GM12878 (cell line): ENCODE results near the gene SIDT1. TPM values are rescaled to one million over a fixed set of nuclear protein-coding genes. Genes with fewer than 3 reads are reported as not detected.

Source experiments
- ATAC-seq: fragments of 200-7000 bp; cut with Tn5 transposase; 3 replicates; pipeline ENCODE4 v1.9.1; 2020; ENCODE audit warnings: mild to moderate bottlenecking, moderate library complexity
- BruUV-seq: library from RNA; stranded (reverse); fragments of 400-500 nt; replicated peaks from 2 replicates; lab custom pipeline; 2021; lab: Mats Ljungman, UMichigan
- CTCF ChIA-PET: fragments of 300-600 bp; sonication (Branson Sonifier 250); formaldehyde crosslinking; extraction: SDS; loops from one replicate; lab custom pipeline; 2021; ENCODE audit warnings: inconsistent platforms; lab: Yijun Ruan, JAX
- POLR2A ChIA-PET: fragments of 350-600 bp; formaldehyde crosslinking; extraction: SDS; loops from one replicate; lab custom pipeline; 2021; ENCODE audit warnings: inconsistent platforms; lab: Charles Lee
- RAD21 ChIA-PET: fragments of 300-600 bp; sonication (Branson Sonifier 250); formaldehyde crosslinking; loops from one replicate; lab custom pipeline; 2023; ENCODE audit warnings: antibody characterized with exemption; ENCODE audit not compliant: unreplicated experiment; lab: Charles Lee
- SMC1A ChIA-PET: fragments of 300-600 bp; sonication (Branson Sonifier 250); formaldehyde crosslinking; loops from one replicate; lab custom pipeline; 2023; ENCODE audit not compliant: unreplicated experiment, uncharacterized antibody; lab: Charles Lee
- DNase-seq: peaks from one replicate; pipeline ENCODE4 v3.0.0-alpha.2; 2011; ENCODE audit warnings: low read depth, low spot score
- FAIRE-seq: peaks from 3 replicates; lab custom pipeline; 2011; peaks lifted over from hg19 to GRCh38; lab: Jason Lieb, UNC
- H2AFZ ChIP-seq: 2 replicates; pipeline ENCODE4 v1.6.0; 2011; ENCODE audit warnings: low read depth, low read length, control low read depth; ENCODE audit not compliant: control insufficient read depth
- H3K27ac ChIP-seq: 2 replicates; pipeline ENCODE4 v1.5.1; 2011; ENCODE audit warnings: control low read depth; ENCODE audit not compliant: control insufficient read depth, insufficient read depth
- H3K27me3 ChIP-seq, 2 experiments: replicated peaks in 1 of 2; 2 replicates each; pipeline versions ENCODE4 v1.6.0 to v1.6.1; 2011; ENCODE audit warnings: low read length in 1 of 2; ENCODE audit not compliant: control insufficient read depth in 2 of 2, insufficient read depth in 2 of 2
- H3K36me3 ChIP-seq, 2 experiments: 2 replicates each; pipeline ENCODE4 v1.5.1; 2011; ENCODE audit warnings: low read length in 1 of 2; ENCODE audit not compliant: control insufficient read depth in 2 of 2, insufficient read depth in 2 of 2
- H3K4me1 ChIP-seq: 2 replicates; pipeline ENCODE4 v1.6.1; 2011; ENCODE audit warnings: mild to moderate bottlenecking, low read length, moderate library complexity, mixed read lengths; ENCODE audit not compliant: control insufficient read depth, insufficient read depth
- H3K4me2 ChIP-seq: 2 replicates; pipeline ENCODE4 v1.6.0; 2011; ENCODE audit warnings: control low read depth; ENCODE audit not compliant: control insufficient read depth, insufficient read depth
- H3K4me3 ChIP-seq: fragments of 200-600 bp; sonication (generic); 2 replicates; pipeline ENCODE4 v1.5.1; 2016
- H3K79me2 ChIP-seq: 2 replicates; pipeline ENCODE4 v1.6.0; 2011; ENCODE audit warnings: low read length; ENCODE audit not compliant: control insufficient read depth, insufficient read depth
- H3K9ac ChIP-seq: 2 replicates; pipeline ENCODE4 v1.8.0; 2011; ENCODE audit warnings: low read length, control low read depth, mixed read lengths; ENCODE audit not compliant: control insufficient read depth, insufficient read depth
- H3K9me3 ChIP-seq: replicated peaks from 3 replicates; pipeline ENCODE4 v1.5.1; 2011; ENCODE audit warnings: mild to moderate bottlenecking, low read length; ENCODE audit not compliant: control insufficient read depth, insufficient read depth
- H4K20me1 ChIP-seq: 2 replicates; pipeline ENCODE4 v1.6.0; 2011; ENCODE audit not compliant: control insufficient read depth, insufficient read depth
- WGBS: methylation state at CpG from one replicate; pipeline ENCODE4 v1.1.6; 2016; ENCODE audit warnings: low lambda C conversion rate; ENCODE audit not compliant: insufficient replicate concordance, insufficient coverage; ENCODE audit errors: missing lambda C conversion rate; 5-methylcytosine and 5-hydroxymethylcytosine counted together
- in situ Hi-C: fragments of 300-500 bp; cut with MboI; formaldehyde crosslinking; loops from 9 replicates; pipeline ENCODE4 v1.14.3; 2018; ENCODE audit warnings: mixed read lengths
- intact Hi-C: fragments of 100-400 bp; cut with micrococcal nuclease; formaldehyde crosslinking; loops from one replicate; pipeline ENCODE4 v1.14.2; 2022; ENCODE audit not compliant: unreplicated experiment
- polyA plus RNA-seq, 11 experiments: library from polyadenylated mRNA; depleted of rRNA in 4 of 11; unstranded in 6 of 11; stranded (reverse) in 5 of 11; fragments of >200 nt; fragmentation: Nextera tagmentation in 4 of 11; fragmentation: Illumina TruSeq in 1 of 11; extraction: Ambion mirVana in 4 of 11; extraction: Trizol in 1 of 11; gene quantifications; 1 replicate in 1 of 11; 2 replicates in 10 of 11; pipeline versions ENCODE4 v1.2.1 to v1.2.3, GENCODE V29; 2011 to 2016; ENCODE audit warnings: inconsistent platforms in 2 of 11, missing spikeins in 2 of 11, low read depth in 1 of 11
- total RNA-seq, 4 experiments: library from RNA; depleted of rRNA in 3 of 4; stranded (reverse); fragments of >200 nt in 3 of 4; fragmentation: Illumina TruSeq in 1 of 4; extraction: Trizol in 1 of 4; gene quantifications; 2 replicates each; pipeline versions ENCODE4 v1.2.1 to v1.2.3, GENCODE V29; 2013 to 2021
- TF ChIP-seq, protein P1 (sequence below): fragments of 450-650 bp; IDR thresholded peaks from 2 replicates; pipeline ENCODE4 v1.6.1; 2014; ENCODE audit warnings: mild to moderate bottlenecking
- TF ChIP-seq, protein P2 (sequence below): fragments of 450-650 bp; IDR thresholded peaks from 2 replicates; pipeline ENCODE4 v1.6.1; 2017; ENCODE audit warnings: mild to moderate bottlenecking, moderate library complexity
- TF ChIP-seq, protein P3 (sequence below): IDR thresholded peaks from 2 replicates; pipeline ENCODE4 v1.6.1; 2012; ENCODE audit warnings: low read depth, low read length, improper control_type of control experiment
- TF ChIP-seq, protein P4 (sequence below): IDR thresholded peaks from 2 replicates; pipeline ENCODE4 v1.6.1; 2012; ENCODE audit warnings: low read length, inconsistent platforms

The SIDT1 gene
- total and polyA plus RNA-seq, 10 of the 15 experiments (the other 5 are each of a cell fraction or from before 2014, with no cell fraction given) = 3.0 to 45.0 (median 26.6) TPM

DNA sequence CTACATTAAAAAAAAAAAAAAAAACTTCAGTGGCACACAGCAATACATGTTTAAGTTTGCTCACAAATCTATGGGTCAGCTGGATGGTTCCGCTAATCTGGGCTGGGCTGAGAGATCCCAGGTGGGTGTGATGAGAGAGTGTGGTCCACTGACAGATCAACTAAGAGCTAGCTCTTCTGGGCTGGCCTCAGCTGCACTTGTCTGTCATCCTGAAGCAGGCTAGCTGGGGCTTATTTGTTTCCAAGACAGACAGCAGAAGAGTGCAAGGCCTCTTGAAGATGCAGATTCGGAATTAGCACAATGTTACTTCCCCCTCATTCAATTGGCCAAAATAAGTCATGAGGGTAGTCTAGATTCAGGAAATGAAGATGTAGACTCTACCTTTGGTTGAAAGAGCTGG, 56.5 kb downstream of the SIDT1 start:
- ChIA-PET RAD21 (interaction anchor here (1.2 kb wide), 1 partner anchor 11 kb away, joined by 7 read pairs; no protein-coding TSS in a partner anchor), POLR2A (no interaction called here), SMC1A (interaction anchor here (0.5 to 1.6 kb wide), 8 partner anchors 8 to 670 kb away, joined by 3 to 4 read pairs (median 4); no protein-coding TSS in a partner anchor), CTCF (interaction anchor here (0.6 to 4.9 kb wide), 5 partner anchors 11 to 96 kb away, joined by 3 to 20 read pairs (median 5); no protein-coding TSS in a partner anchor)
- WGBS = 97% methylated on average over 2 of the region's 2 CpGs
- H3K79me2 ChIP-seq = no peaks in the 10 kb centered on the region
- H3K9me3 ChIP-seq = no peaks in the 10 kb centered on the region
- no peak overlapping the region for H3K27ac ChIP-seq
- DNase-seq (no peak), FAIRE-seq (no peak), ATAC-seq (no peak)
- H3K4me3 ChIP-seq = no peak overlapping the region
- BruUV-seq = no TSS peak
- H3K9ac ChIP-seq = no peak overlapping the region
- in situ Hi-C loops = no loop called here
- intact Hi-C loops = no loop called here
- H3K27me3 ChIP-seq = no peaks in the 10 kb centered on the region
- no peaks in the 10 kb centered on the region for H3K4me1 ChIP-seq
- no peaks in the 10 kb centered on the region for H4K20me1 ChIP-seq
- no peak overlapping the region for H3K4me2 ChIP-seq
- TF ChIP-seq, protein P1, sequence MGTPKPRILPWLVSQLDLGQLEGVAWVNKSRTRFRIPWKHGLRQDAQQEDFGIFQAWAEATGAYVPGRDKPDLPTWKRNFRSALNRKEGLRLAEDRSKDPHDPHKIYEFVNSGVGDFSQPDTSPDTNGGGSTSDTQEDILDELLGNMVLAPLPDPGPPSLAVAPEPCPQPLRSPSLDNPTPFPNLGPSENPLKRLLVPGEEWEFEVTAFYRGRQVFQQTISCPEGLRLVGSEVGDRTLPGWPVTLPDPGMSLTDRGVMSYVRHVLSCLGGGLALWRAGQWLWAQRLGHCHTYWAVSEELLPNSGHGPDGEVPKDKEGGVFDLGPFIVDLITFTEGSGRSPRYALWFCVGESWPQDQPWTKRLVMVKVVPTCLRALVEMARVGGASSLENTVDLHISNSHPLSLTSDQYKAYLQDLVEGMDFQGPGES = no peak
- TF ChIP-seq, protein P2, sequence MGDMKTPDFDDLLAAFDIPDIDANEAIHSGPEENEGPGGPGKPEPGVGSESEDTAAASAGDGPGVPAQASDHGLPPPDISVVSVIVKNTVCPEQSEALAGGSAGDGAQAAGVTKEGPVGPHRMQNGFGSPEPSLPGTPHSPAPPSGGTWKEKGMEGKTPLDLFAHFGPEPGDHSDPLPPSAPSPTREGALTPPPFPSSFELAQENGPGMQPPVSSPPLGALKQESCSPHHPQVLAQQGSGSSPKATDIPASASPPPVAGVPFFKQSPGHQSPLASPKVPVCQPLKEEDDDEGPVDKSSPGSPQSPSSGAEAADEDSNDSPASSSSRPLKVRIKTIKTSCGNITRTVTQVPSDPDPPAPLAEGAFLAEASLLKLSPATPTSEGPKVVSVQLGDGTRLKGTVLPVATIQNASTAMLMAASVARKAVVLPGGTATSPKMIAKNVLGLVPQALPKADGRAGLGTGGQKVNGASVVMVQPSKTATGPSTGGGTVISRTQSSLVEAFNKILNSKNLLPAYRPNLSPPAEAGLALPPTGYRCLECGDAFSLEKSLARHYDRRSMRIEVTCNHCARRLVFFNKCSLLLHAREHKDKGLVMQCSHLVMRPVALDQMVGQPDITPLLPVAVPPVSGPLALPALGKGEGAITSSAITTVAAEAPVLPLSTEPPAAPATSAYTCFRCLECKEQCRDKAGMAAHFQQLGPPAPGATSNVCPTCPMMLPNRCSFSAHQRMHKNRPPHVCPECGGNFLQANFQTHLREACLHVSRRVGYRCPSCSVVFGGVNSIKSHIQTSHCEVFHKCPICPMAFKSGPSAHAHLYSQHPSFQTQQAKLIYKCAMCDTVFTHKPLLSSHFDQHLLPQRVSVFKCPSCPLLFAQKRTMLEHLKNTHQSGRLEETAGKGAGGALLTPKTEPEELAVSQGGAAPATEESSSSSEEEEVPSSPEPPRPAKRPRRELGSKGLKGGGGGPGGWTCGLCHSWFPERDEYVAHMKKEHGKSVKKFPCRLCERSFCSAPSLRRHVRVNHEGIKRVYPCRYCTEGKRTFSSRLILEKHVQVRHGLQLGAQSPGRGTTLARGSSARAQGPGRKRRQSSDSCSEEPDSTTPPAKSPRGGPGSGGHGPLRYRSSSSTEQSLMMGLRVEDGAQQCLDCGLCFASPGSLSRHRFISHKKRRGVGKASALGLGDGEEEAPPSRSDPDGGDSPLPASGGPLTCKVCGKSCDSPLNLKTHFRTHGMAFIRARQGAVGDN = no peak
- TF ChIP-seq, protein P3, sequence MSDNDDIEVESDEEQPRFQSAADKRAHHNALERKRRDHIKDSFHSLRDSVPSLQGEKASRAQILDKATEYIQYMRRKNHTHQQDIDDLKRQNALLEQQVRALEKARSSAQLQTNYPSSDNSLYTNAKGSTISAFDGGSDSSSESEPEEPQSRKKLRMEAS = no peak
- TF ChIP-seq, protein P4, sequence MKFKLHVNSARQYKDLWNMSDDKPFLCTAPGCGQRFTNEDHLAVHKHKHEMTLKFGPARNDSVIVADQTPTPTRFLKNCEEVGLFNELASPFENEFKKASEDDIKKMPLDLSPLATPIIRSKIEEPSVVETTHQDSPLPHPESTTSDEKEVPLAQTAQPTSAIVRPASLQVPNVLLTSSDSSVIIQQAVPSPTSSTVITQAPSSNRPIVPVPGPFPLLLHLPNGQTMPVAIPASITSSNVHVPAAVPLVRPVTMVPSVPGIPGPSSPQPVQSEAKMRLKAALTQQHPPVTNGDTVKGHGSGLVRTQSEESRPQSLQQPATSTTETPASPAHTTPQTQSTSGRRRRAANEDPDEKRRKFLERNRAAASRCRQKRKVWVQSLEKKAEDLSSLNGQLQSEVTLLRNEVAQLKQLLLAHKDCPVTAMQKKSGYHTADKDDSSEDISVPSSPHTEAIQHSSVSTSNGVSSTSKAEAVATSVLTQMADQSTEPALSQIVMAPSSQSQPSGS = no peak
- peaks cover 0 to 42% of the 10 kb centered on the region in 2 experiments; a peak in 3 of 4 replicates for H3K36me3 ChIP-seq
- H2AFZ ChIP-seq = no peak overlapping the region
